Astrocyte of the spinal cord (primary cell): Measurements from ENCODE around the gene GNLY.
A peak's percentile ranks its signal among the peaks of the same experiment; 100 is the strongest.
"Not testable (repeated sequence)": the region's sequence is repeated elsewhere in the genome, so short reads cannot be mapped to it uniquely, and the experiment has no call there.

Source experiments
- DNase-seq: peaks from one replicate; pipeline ENCODE4 v3.0.0; 2011; ENCODE audit warnings: low read depth, low spot score
- H3K4me3 ChIP-seq: 2 replicates; pipeline ENCODE4 v1.5.1; 2011; ENCODE audit warnings: low read depth, mild to moderate bottlenecking, low read length, moderate library complexity
- in situ Hi-C: cut with HindIII; loops from 2 replicates; pipeline ENCODE4 v1.10.0; 2017; ENCODE audit warnings: low sequenced_read_pairs
- TF ChIP-seq, protein P1 (sequence below): IDR thresholded peaks from 2 replicates; pipeline ENCODE4 v1.5.1; 2012; ENCODE audit warnings: low read depth, mild to moderate bottlenecking, low read length, inconsistent platforms

Gene GNLY

GRCh38 chr2:85650456-85650855, 43.7 kb upstream of the GNLY start:
- in situ Hi-C loops: no loop called here
- TF ChIP-seq, protein P1, sequence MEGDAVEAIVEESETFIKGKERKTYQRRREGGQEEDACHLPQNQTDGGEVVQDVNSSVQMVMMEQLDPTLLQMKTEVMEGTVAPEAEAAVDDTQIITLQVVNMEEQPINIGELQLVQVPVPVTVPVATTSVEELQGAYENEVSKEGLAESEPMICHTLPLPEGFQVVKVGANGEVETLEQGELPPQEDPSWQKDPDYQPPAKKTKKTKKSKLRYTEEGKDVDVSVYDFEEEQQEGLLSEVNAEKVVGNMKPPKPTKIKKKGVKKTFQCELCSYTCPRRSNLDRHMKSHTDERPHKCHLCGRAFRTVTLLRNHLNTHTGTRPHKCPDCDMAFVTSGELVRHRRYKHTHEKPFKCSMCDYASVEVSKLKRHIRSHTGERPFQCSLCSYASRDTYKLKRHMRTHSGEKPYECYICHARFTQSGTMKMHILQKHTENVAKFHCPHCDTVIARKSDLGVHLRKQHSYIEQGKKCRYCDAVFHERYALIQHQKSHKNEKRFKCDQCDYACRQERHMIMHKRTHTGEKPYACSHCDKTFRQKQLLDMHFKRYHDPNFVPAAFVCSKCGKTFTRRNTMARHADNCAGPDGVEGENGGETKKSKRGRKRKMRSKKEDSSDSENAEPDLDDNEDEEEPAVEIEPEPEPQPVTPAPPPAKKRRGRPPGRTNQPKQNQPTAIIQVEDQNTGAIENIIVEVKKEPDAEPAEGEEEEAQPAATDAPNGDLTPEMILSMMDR: no peak
- no peak for DNase-seq
- no peak overlapping the region for H3K4me3 ChIP-seq

GRCh38 chr2:85651097-85651496, 43.1 kb upstream of the GNLY start:
- no peak overlapping the region for H3K4me3 ChIP-seq
- in situ Hi-C loops: no loop called here
- DNase-seq: no peak
- TF ChIP-seq, protein P1: no peak

DNA sequence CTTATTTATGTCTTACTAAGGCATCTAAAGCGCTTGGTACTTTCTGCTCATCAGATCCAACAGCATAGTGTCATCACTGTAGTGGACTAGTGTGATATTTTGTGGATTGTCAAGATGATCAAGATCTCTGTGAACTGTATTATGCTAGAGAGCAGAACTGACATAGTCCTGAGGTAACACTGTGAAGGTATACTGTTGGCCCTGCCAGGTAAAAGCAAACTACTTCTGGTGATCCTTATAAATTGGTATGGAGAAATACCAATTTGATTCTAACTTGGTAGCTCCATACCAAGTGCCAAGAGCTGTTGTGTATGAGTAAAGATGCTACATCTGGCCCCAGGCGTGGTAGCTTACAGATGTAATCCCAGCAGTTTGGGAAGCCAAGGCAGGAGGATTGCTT, 42.1 kb upstream of the GNLY start:
- in situ Hi-C loops: no loop called here
- TF ChIP-seq, protein P1: no peak
- H3K4me3 ChIP-seq: no peak overlapping the region
- no peak for DNase-seq

GRCh38 chr2:85653996-85654395, 40.2 kb upstream of the GNLY start:
- TF ChIP-seq, protein P1: no peak
- no peak for DNase-seq
- in situ Hi-C loops: no loop called here
- no peak overlapping the region for H3K4me3 ChIP-seq

DNA sequence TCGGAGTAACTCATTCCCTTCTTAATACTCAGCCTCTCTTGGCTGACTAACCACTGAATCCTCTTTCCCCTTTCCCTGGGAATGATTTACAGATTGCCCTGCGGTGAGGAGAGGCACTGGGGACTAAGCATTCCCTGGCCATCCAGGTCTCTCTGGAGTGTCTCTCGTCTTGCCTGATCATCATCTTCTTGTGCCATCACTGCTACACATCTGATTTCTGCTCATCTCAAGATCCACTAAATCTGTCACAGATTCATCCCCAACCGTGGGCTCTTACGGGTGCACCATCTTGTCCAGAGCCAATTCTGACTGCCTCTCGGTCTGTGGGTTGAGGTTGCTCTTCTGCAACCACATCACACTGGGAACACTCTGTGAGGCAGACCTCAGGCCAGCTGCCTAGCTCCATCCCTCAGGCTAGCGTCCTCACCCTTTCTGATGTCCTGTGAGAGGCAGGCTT, 38.2 kb upstream of the GNLY start:
- H3K4me3 ChIP-seq: no peak overlapping the region
- DNase-seq: peak; percentile 66
- TF ChIP-seq, protein P1: no peak
- in situ Hi-C loops: no loop called here

DNA sequence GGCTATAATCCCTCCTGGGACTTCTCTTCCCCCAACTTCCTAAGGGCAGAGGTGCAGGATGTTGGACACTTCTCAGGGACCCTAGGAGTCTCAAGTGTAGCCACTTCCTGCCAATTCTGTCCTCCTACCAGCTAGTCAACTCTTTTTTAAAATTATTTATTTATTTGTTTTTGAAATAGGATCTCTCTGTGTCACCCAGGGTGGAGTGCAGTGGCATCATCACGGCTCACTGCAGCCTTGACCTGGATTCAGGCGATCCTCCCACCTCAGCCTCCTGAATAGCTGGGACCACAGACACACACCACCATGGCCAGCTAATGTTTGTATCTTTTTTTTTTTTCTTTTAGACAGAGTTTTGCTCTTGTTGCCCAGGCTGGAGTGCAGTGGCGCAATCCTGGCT, 37.7 kb upstream of the GNLY start:
- in situ Hi-C loops: no loop called here
- H3K4me3 ChIP-seq: no peak overlapping the region
- no peak for DNase-seq
- TF ChIP-seq, protein P1: no peak

DNA sequence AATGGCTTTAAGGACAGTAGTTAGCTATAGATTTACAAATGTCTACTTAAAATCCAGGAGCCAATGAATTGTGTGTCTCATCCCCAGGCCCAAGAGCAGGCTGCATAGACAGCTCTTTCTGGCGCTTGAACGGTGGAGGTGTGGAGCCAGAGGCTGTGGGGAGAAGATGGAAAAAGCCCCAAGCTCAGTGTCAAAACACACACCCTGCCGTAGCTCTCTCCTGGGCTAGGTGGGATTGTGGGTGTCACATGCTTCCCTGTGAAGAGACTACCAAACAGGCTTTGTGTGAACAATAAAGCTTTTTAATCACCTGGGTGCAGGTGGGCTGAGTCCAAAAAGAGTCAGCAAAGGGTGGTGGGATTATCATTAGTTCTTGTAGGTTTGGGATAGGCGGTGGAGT, 36.8 kb upstream of the GNLY start:
- H3K4me3 ChIP-seq, in situ Hi-C loops, DNase-seq: not testable (repeated sequence)
